ENCODE data around the gene ONECUT3. TPM values are rescaled to one million over a fixed set of nuclear protein-coding genes. Genes with fewer than 3 reads are reported as not detected.
A peak's percentile ranks its signal among the peaks of the same experiment; 100 is the strongest.

ONECUT3 gene
- polyA plus RNA-seq, 1 of the 3 experiments (the other 2 are of a cell fraction): not detected

GRCh38 chr19:1810439-1811160 lies 57.3 kb downstream of the ONECUT3 start:
- ChIA-PET CTCF (interaction anchor here (0.9 to 3.6 kb wide), 6 partner anchors 14 to 265 kb away, joined by 3 to 20 read pairs (median 8); no protein-coding TSS in a partner anchor), POLR2A (interaction anchor here (1.4 kb wide), 1 partner anchor 9 kb away, joined by 4 read pairs; no protein-coding TSS in a partner anchor)
- H3F3A ChIP-seq (replicated peaks; ENCODE audit: insufficient read depth): peaks cover 4% of the 10 kb centered on the region
- H3K4me1 ChIP-seq (ENCODE audit: control insufficient read depth in 1 of 2, insufficient read depth in 2 of 2, low read depth in 1 of 2, low read length in 1 of 2): peaks cover 0 to 14% of the 10 kb centered on the region in 2 experiments; a peak in 1 of 4 replicates
- 94% methylated on average over 18 of the region's 19 CpGs for WGBS (ENCODE audit: low lambda C conversion rate)
- TF ChIP-seq CHD2 (IDR thresholded peaks at IDR 0.05; ENCODE audit: low read length, partially characterized antibody) (no peak), FOXJ3 (CRISPR knock-in tag; IDR thresholded peaks at IDR 0.05) (no peak), RAD21 (IDR thresholded peaks at IDR 0.05; ENCODE audit: low read length) (no peak)
- no peak overlapping the region for H2AFZ ChIP-seq (ENCODE audit: low read depth)
- H3K4me3 ChIP-seq (ENCODE audit: low read depth in 2 of 2, low read length in 1 of 2): no peak overlapping the region
- no peaks in the 10 kb centered on the region for H3K9me3 ChIP-seq
- H3K27me3 ChIP-seq (ENCODE audit: insufficient read depth): no peaks in the 10 kb centered on the region
- no peak for DNase-seq
- no peak overlapping the region for H3K4me2 ChIP-seq
- no peaks in the 10 kb centered on the region for H3K9me2 ChIP-seq
- H4K20me1 ChIP-seq (ENCODE audit: insufficient read depth): no peaks in the 10 kb centered on the region
- no peaks in the 10 kb centered on the region for H3K79me2 ChIP-seq (ENCODE audit: insufficient read depth)
- H3K27ac ChIP-seq (ENCODE audit: low read depth in 2 of 2, low read length in 1 of 2): no peak overlapping the region
- H3K9ac ChIP-seq: no peak overlapping the region
- H3K36me3 ChIP-seq (replicated peaks in 1 of 2; ENCODE audit: control insufficient read depth in 1 of 2, insufficient read depth in 2 of 2, low read length in 1 of 2): peaks cover 0 to 5% of the 10 kb centered on the region in 2 experiments

GRCh38 chr19:1811472-1811894 lies 58.2 kb downstream of the ONECUT3 start:
- 26% methylated on average over 11 of the region's 13 CpGs for WGBS (ENCODE audit: low lambda C conversion rate)
- H4K20me1 ChIP-seq (ENCODE audit: insufficient read depth): no peaks in the 10 kb centered on the region
- peak; percentile 66 for DNase-seq
- H3K27me3 ChIP-seq (ENCODE audit: insufficient read depth): no peaks in the 10 kb centered on the region
- peaks cover 0 to 12% of the 10 kb centered on the region in 2 experiments for H3K36me3 ChIP-seq (replicated peaks in 1 of 2; ENCODE audit: control insufficient read depth in 1 of 2, insufficient read depth in 2 of 2, low read length in 1 of 2)
- no peaks in the 10 kb centered on the region for H3K9me2 ChIP-seq
- no peaks in the 10 kb centered on the region for H3K9me3 ChIP-seq
- peaks cover 0 to 14% of the 10 kb centered on the region in 2 experiments; a peak in 1 of 4 replicates for H3K4me1 ChIP-seq (ENCODE audit: control insufficient read depth in 1 of 2, insufficient read depth in 2 of 2, low read depth in 1 of 2, low read length in 1 of 2)
- no peaks in the 10 kb centered on the region for H3K79me2 ChIP-seq (ENCODE audit: insufficient read depth)
- peak overlapping the region; percentile 64 to 71 for H3K4me3 ChIP-seq (ENCODE audit: low read depth in 2 of 2, low read length in 1 of 2)
- H3K27ac ChIP-seq (ENCODE audit: low read depth in 2 of 2, low read length in 1 of 2): peak overlapping the region in 1 of 2 experiments; percentile 29; a peak in 1 of 4 replicates
- peak overlapping the region; percentile 77 for H3K4me2 ChIP-seq
- TF ChIP-seq NFIC (IDR thresholded peaks at IDR 0.05; ENCODE audit: borderline replicate concordance) (peak; percentile 97), SMC3 (IDR thresholded peaks at IDR 0.05; ENCODE audit: low read depth, low read length) (no peak), NRF1 (IDR thresholded peaks at IDR 0.05; ENCODE audit: low read depth, low read length) (no peak), FOSL2 (IDR thresholded peaks at IDR 0.05; ENCODE audit: borderline replicate concordance, low read depth) (peak; percentile 86; the same call in 1 of the 2 replicates)
- H2AFZ ChIP-seq (ENCODE audit: low read depth): peak overlapping the region; percentile 73; the same call in 1 of the 2 replicates
- ChIA-PET CTCF (interaction anchor here (0.9 to 3.6 kb wide), 6 partner anchors 15 to 139 kb away, joined by 3 to 20 read pairs (median 8); no protein-coding TSS in a partner anchor), POLR2A (no interaction called here)
- H3F3A ChIP-seq (replicated peaks; ENCODE audit: insufficient read depth): peaks cover 4% of the 10 kb centered on the region
- peak overlapping the region; percentile 68 for H3K9ac ChIP-seq

- Histone ChIP-seq H3K27ac (ENCODE audit: low read depth in 2 of 2, low read length in 1 of 2) (peak within 1 kb of the TSS; percentile 69 to 72), H4K20me1 (ENCODE audit: insufficient read depth) (no peaks in the 10 kb centered on the region), H3K4me2 (peak within 1 kb of the TSS; percentile 77), H3K9ac (peak within 1 kb of the TSS; percentile 75), H3K9me2 (no peaks in the 10 kb centered on the region), H2AFZ (ENCODE audit: low read depth) (peak within 1 kb of the TSS; percentile 88; the same call in 1 of the 2 replicates), H3K4me1 (ENCODE audit: control insufficient read depth in 1 of 2, insufficient read depth in 2 of 2, low read depth in 1 of 2, low read length in 1 of 2) (peaks cover 0 to 14% of the 10 kb centered on the region in 2 experiments; a peak in 1 of 4 replicates), H3K9me3 (no peaks in the 10 kb centered on the region), H3K36me3 (replicated peaks in 1 of 2; ENCODE audit: control insufficient read depth in 1 of 2, insufficient read depth in 2 of 2, low read length in 1 of 2) (peaks cover 0 to 17% of the 10 kb centered on the region in 2 experiments), H3K27me3 (ENCODE audit: insufficient read depth) (no peaks in the 10 kb centered on the region), H3K4me3 (ENCODE audit: low read depth in 2 of 2, low read length in 1 of 2) (peak within 1 kb of the TSS; percentile 64 to 71), H3K79me2 (ENCODE audit: insufficient read depth) (no peaks in the 10 kb centered on the region), H3F3A (replicated peaks; ENCODE audit: insufficient read depth) (peaks cover 4% of the 10 kb centered on the region)
- peak; percentile 99 for DNase-seq
- ChIA-PET POLR2A (no interaction called here), CTCF (interaction anchor here (0.9 to 3.6 kb wide), 4 partner anchors 15 to 140 kb away, joined by 5 to 20 read pairs (median 8); no protein-coding TSS in a partner anchor)
- WGBS (ENCODE audit: low lambda C conversion rate): 3% methylated on average over 7 of the region's 48 CpGs
- TF ChIP-seq USF1 (IDR thresholded peaks at IDR 0.05; ENCODE audit: borderline replicate concordance, low read depth) (no peak), CTCF (IDR thresholded peaks at IDR 0.05) (peak; percentile 41), FOXM1 (IDR thresholded peaks at IDR 0.05; ENCODE audit: low read depth) (no peak)
Observed at GRCh38 chr19:1811942-1812425, 58.7 kb downstream of the ONECUT3 start, which contains the start of gene ATP8B3. Gene ATP8B3 (minus strand): TSS chr19:1812276. CDS start chr19:1811736, 540 bp downstream.
